ENCODE results near the gene RALGAPA1.

GRCh38 chr14:35766036-35766699, 42.9 kb downstream of the RALGAPA1 start:
- TF ChIP-seq TAF1 (IDR thresholded peaks at IDR 0.05; ENCODE audit: low read depth) (no peak), CTCF (IDR thresholded peaks at IDR 0.05; ENCODE audit: poor library complexity, severe bottlenecking) (no peak), POLR2AphosphoS5 (IDR thresholded peaks at IDR 0.05) (no peak), EZH2 (IDR thresholded peaks at IDR 0.05; ENCODE audit: borderline replicate concordance, insufficient read depth, low read length, poor library complexity, severe bottlenecking) (no peak), SMC3 (conservative IDR thresholded peaks at IDR 0.05; ENCODE audit: poor library complexity) (no peak)

Measured in neural cell (in vitro differentiated cells).